HG03342 (cell line): ENCODE results near the gene AP3B1.

Experiments
- ATAC-seq: cut with Tn5 transposase; IDR thresholded peaks from one replicate; pipeline ENCODE4 v1.9.1; 2021; ENCODE audit warnings: mild to moderate bottlenecking, moderate library complexity; ENCODE audit not compliant: unreplicated experiment

The AP3B1 gene

GRCh38 chr5:78293851-78294247 lies 649 bp downstream of the AP3B1 start:
- no peak for ATAC-seq

GRCh38 chr5:78291687-78292086 lies 2.8 kb downstream of the AP3B1 start:
- no peak for ATAC-seq

GRCh38 chr5:78289911-78290310 lies 4.6 kb downstream of the AP3B1 start:
- ATAC-seq: no peak

- no peak for ATAC-seq
Measured at GRCh38 chr5:78288246-78288645, 6.3 kb downstream of the AP3B1 start.

- no peak for ATAC-seq
Measured at GRCh38 chr5:78287833-78288232, 6.7 kb downstream of the AP3B1 start.

GRCh38 chr5:78287169-78287568 lies 7.3 kb downstream of the AP3B1 start:
- no peak for ATAC-seq

DNA sequence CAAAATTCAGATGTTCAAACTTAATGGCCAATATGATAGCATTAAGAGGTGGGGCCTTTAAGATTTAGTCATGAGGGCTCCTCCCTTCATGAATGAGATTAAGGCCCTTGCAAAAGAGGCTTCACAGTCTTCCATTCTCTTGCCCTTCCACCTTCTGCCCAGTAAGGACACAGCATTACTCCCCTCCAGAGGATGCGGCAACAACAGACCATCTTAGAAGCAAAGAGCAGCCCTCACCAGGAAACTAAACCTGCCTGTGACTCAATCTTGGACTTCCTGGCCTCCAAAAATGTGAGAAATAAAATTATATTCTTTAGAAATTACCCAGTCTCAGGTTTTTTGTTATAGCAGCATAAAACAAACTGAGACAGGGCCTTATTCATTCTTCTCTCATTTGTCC lies 8.2 kb downstream of the AP3B1 start:
- no peak for ATAC-seq

DNA sequence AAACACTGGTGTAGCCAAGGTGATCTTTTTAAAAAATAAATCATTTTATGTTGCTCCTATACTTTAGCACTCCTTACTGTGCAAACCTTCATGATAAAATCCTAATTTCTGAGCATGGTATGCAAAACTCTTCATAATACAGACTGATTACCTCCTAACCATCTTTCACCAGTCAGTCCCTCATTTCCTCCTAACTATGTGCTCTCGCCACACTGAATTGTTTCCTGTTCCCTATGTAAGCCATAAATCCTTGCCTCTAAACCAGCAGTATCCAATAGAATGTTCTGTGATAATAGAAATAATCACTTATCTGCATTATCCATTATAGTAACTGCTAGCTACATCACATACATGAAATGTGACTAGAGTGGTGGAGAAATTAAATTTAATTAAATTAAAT lies 10.7 kb downstream of the AP3B1 start:
- no peak for ATAC-seq

DNA sequence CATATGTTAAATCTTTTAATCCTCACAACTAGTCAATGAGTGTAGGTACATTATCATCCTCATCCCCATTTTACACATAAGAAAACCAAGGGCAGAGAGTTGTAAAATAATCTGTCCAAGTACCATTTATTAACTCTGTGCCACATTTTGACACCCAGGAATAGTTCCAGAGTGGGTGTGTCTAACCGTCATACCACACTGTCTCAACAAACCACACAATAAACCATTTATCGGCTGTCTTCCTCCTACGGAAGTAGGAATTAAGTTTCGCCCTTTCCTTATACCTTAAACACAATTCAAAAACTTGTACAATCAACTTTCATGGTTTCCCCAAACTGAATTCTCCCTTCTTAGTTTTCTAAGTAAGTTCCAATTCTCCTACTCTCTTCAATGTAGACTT lies 11.4 kb downstream of the AP3B1 start:
- ATAC-seq: no peak

- ATAC-seq: no peak
Measured at GRCh38 chr5:78280261-78280660, 14.2 kb downstream of the AP3B1 start.

DNA sequence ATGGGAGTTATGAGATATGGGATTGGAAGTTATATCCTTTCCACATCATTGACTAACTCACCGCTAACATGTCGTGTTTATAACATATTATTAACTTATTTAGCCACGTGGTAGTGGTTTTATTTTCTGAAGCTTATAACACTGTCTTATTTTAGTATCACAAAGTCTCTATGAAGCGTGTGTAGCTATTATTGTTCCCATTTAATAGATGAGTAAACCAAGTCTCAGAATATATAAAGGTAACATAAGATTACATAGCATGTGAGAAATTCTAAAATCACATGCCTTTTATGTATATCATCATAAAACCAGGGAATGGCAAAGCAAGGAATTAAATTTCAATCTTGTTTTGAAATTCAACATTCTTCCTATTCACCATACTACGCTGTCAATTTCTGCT lies 15.3 kb downstream of the AP3B1 start:
- ATAC-seq: no peak

DNA sequence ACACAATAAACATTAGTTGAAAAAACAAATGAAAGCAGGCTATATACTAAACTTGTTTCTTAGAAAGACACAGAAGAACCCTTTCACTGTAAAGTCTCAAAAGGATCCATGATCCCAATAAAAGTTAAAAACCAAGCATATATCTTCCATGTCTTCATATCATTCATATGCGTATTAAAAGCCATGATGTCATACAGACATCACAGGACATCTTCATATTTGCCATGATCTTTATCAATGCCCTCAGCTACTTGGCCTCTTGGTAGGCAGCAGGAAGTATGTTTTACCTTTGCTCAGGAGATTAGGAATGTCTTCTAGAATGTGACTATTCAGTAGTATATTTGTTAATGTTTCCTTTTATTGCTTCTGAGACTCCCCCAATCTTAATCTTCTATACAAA lies 16.8 kb downstream of the AP3B1 start:
- no peak for ATAC-seq

DNA sequence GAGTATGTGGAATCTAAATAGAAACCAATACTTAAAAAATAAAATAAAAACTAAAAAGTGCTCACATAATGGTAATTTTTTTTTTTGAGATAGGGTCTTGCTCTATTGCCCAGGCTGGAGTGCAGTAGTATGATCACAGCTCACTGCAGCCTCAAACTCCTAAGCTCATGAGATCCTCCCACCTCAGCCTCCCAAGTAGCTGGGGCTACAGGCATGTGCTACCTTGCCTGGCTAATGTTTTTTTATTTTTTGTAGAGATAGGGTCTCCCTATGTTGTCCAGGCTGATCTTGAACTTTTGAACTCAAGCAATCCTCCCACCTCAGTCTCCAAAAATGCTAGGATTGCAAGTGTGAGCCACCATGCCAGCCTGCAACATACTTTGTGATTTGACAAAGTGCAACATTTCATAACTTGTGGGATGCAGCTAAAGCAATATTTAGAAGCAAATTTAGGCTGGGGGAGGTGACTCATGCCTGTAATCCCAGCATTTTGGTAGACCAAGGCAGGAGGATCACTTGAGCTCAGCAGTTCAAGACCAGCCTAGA lies 18.4 kb downstream of the AP3B1 start:
- ATAC-seq: no peak

DNA sequence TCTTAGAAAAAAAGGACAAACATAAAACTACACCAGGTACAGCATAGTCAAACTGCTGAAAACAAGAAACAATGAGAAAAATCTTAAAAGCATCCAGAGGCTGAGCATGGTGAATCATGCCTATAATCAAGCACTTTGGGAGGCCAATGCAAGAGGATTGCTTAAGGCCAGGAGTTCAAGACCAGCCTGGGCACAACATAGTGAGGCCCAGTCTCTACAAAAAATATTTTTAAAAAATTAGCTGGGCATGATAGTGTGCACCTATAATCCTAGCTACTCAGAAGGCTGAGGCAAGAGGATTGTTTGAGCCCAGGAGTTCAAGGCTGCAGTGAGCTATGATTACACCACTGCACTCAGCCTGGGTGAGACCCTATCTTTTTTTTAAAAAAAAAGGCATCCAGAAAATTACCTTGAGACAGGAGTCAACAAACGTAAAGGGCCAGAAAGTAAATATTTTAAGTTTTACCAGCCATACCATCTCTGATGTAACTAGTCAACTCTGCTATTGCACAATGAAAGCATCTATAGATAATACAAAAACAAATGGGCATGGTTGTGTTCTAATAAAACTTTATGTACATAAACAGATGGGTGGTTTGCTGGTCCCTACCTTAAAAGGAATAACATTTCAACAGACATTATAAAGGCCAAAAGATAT lies 19.8 kb downstream of the AP3B1 start:
- no peak for ATAC-seq

GRCh38 chr5:78273436-78273835 lies 21.1 kb downstream of the AP3B1 start:
- ATAC-seq: no peak

DNA sequence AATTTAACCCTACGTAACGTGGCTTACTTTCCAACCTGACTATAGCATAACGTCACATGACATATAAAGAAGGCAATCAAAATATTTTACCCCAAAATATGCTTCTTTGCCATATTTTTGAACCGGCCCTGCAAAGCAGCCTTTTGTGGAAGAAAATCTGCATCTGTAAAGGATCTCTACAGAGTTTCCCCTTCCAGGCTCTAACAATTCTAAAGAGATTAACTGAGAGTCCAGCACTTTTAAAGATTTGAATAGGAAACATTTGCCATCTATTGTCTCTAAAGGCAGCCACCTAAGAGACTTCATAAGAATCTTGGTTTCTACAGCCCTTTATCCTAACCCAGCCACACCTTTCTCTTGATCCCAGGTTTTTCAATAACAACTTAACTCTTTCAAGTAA lies 22.7 kb downstream of the AP3B1 start:
- no peak for ATAC-seq

GRCh38 chr5:78269088-78269703 lies 25.3 kb downstream of the AP3B1 start:
- ATAC-seq: no peak

- ATAC-seq: no peak
Measured at GRCh38 chr5:78268356-78268755, 26.1 kb downstream of the AP3B1 start.

- ATAC-seq: no peak
Measured at GRCh38 chr5:78265163-78265562, 29.3 kb downstream of the AP3B1 start.

GRCh38 chr5:78264600-78264999 lies 29.9 kb downstream of the AP3B1 start:
- no peak for ATAC-seq

DNA sequence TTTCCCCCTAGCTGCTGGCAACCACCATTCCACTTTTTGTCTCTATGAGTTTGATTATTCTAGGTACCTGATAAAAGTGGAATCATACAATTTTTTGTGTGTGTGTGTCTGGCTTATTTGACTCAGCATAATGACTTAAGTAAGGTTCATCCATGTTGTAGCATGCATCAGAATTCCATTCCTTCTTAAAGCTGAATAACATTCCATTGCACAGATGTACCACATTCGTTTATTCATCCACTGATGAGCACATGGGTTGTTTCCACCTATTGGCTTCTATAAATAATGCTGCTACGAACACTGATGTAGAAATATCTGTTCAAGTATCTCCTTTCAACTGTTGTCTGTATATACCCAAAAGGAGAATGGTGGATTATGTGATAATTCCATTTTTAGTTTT lies 33.7 kb downstream of the AP3B1 start:
- no peak for ATAC-seq

- no peak for ATAC-seq
Measured at GRCh38 chr5:78253201-78253600, 41.3 kb downstream of the AP3B1 start.

DNA sequence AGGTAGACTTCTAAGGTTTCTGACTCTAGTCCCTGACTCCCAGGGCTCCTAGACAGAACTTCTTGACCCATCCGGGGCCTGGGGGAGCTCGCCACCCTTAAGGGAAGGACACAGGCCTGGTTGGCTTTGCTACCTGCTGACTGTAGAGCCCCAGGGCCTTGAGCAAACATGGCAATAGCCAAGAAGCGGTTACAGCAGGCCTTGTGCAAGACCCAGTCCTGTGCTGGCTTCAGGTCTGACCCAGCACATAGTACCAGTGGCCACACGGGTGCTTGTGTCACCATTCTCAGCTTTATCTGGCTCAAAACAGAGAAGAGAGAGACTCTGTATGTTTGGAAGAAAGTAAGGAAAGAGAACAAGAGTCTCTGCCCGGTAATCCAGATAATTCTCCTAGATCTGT lies 41.8 kb downstream of the AP3B1 start:
- no peak for ATAC-seq
